Psoas muscle (tissue), 8 donors: ENCODE measurements around the gene VAV2. TPM values are rescaled to one million over a fixed set of nuclear protein-coding genes. Genes with fewer than 3 reads are reported as not detected.

Experiments used
- ATAC-seq, 4 donors: fragments of 200-7000 bp; cut with Tn5 transposase; one replicate each; pipeline ENCODE4 v1.9.1; 2020; ENCODE audit warnings: moderate library complexity in 3 of 4, mild to moderate bottlenecking in 2 of 4
- DNase-seq, 2 donors: peaks; one replicate each; pipeline ENCODE4 v3.0.0-alpha.2; 2020
- H3K27ac ChIP-seq: fragments of 200-600 bp; one replicate; pipeline ENCODE4 v1.8.0; 2022
- H3K27me3 ChIP-seq, 3 donors: fragments of 200-600 bp in 1 of 3; one replicate each; pipeline versions ENCODE4 v1.6.1 to v1.8.0; 2013 to 2022; ENCODE audit warnings: low read length in 2 of 3, mild to moderate bottlenecking in 2 of 3, moderate library complexity in 1 of 3; ENCODE audit not compliant: insufficient read depth in 3 of 3
- H3K36me3 ChIP-seq, 2 donors: fragments of 200-600 bp in 1 of 2; one replicate each; pipeline versions ENCODE4 v1.6.1 to v1.8.0; 2013 to 2022; ENCODE audit warnings: low read depth in 1 of 2, mild to moderate bottlenecking in 1 of 2, moderate library complexity in 1 of 2; ENCODE audit not compliant: insufficient read depth in 1 of 2
- H3K4me1 ChIP-seq: fragments of 200-600 bp; one replicate; pipeline ENCODE4 v1.8.0; 2022
- H3K4me3 ChIP-seq: fragments of 200-600 bp; one replicate; pipeline ENCODE4 v1.8.0; 2022; ENCODE audit warnings: mild to moderate bottlenecking
- H3K9me3 ChIP-seq: fragments of 200-600 bp; one replicate; pipeline ENCODE4 v1.8.0; 2022
- CTCF ChIP-seq: fragments of 200-600 bp; IDR thresholded peaks from one replicate; pipeline ENCODE4 v1.8.0; 2022; ENCODE audit warnings: antibody characterized with exemption
- whole genome bisulfite sequencing, 3 donors: extraction: QIAGEN DNeasy Blood & Tissue Kit; methylation state at CpG; one replicate each; pipeline versions ENCODE4 v1.1.6 to v1.1.7; 2013; 5-methylcytosine and 5-hydroxymethylcytosine counted together
- intact Hi-C, 2 donors: fragments of 100-400 bp; cut with DNase I; formaldehyde crosslinking; loops; one replicate each; pipeline versions ENCODE4 v1.11.0 to v1.14.2; 2022
- polyA plus RNA-seq, 3 donors: library from polyadenylated mRNA; stranded (reverse); fragments of 200-250 nt; gene quantifications; one replicate each; pipeline ENCODE4 v1.2.3, GENCODE V29; 2013
- total RNA-seq, 4 donors: library from RNA; stranded (reverse); fragmentation: NEBNext Ultra II Directional in 2 of 4; extraction: Animal tissue kit (Norgen Biotek cat#: 25700) in 2 of 4; gene quantifications; one replicate each; pipeline versions ENCODE4 v1.2.1 to v1.2.4, GENCODE V29; 2021 to 2023
- donor health status: healthy with polysubstance abuse.
- donor health status: DM: no; HTN: no; CAD: no; lungs with moderate emphysema.
- donor health status: Bipolar disorder and iron deficiency.
- donor health status: healthy.
- donor health status: DM: yes; HTN: yes; CAD: no.
- donor health status: DM: no; HTN: no; CAD: no.
- donor health status: DM: no; HTN: no; CAD: no.
- donor health status: DM: yes; HTN: yes; CAD: no.

VAV2 gene
- total and polyA plus RNA-seq, 7 donors = 0.70 to 2.9 (median 1.4) TPM

DNA sequence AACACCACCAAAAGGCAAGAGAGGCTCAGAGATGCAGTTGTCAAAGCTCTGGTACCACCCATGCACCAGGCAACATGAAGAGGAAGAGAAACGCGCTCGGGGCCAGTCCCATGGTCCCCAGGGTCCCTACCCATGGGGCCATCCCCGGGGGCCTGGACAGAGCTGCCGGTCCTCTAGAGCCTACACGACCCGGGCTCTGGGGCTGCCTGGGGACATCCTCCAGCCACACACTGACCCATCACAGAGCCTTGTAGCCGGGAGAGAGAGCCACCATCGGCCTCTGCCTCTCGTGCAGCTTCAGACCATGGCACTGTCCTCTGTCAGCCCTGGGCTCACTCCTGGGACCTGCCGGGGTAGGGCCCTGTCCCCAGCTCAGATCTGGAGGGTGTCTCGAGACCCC lies 23.7 kb downstream of the VAV2 start:
- H3K27ac ChIP-seq = no peak overlapping the region
- TF ChIP-seq CTCF = no peak
- no peak for ATAC-seq
- 81 to 87% (median 81%) methylated on average over 12 of the region's 12 CpGs for WGBS, 3 donors
- H3K27me3 ChIP-seq = peaks cover 0 to 4% (median 3%) of the 10 kb centered on the region in 3 donors
- intact Hi-C loops = no loop called here
- H3K36me3 ChIP-seq = no peaks in the 10 kb centered on the region
- no peaks in the 10 kb centered on the region for H3K4me1 ChIP-seq
- peak in 1 of 2 donors; percentile 42 for DNase-seq
- no peak overlapping the region for H3K4me3 ChIP-seq
- peaks cover 8% of the 10 kb centered on the region for H3K9me3 ChIP-seq

- DNase-seq (no peak), ATAC-seq (no peak)
- Histone ChIP-seq H3K36me3 (no peaks in the 10 kb centered on the region), H3K27me3 (peaks cover 0 to 6% (median 4%) of the 10 kb centered on the region in 3 donors), H3K27ac (no peak overlapping the region), H3K4me3 (no peak overlapping the region), H3K4me1 (no peaks in the 10 kb centered on the region), H3K9me3 (peaks cover 8% of the 10 kb centered on the region)
- intact Hi-C loops = no loop called here
- TF ChIP-seq CTCF = no peak
- 83 to 85% (median 84%) methylated on average over 7 of the region's 7 CpGs for WGBS, 3 donors
These were observed 24.9 kb downstream of the VAV2 start for GRCh38 chr9:133967024-133967741.

- intact Hi-C loops = no loop called here
- H3K27ac ChIP-seq = no peak overlapping the region
- 96 to 99% (median 99%) methylated on average over 2 of the region's 2 CpGs for WGBS, 3 donors
- H3K27me3 ChIP-seq = peaks cover 0 to 31% (median 4%) of the 10 kb centered on the region in 3 donors
- no peak for TF ChIP-seq CTCF
- peaks cover 8% of the 10 kb centered on the region for H3K9me3 ChIP-seq
- no peak for DNase-seq
- no peaks in the 10 kb centered on the region for H3K36me3 ChIP-seq
- H3K4me3 ChIP-seq = no peak overlapping the region
- no peak for ATAC-seq
- no peaks in the 10 kb centered on the region for H3K4me1 ChIP-seq
These were observed 27.7 kb downstream of the VAV2 start for GRCh38 chr9:133964463-133964862.

DNA sequence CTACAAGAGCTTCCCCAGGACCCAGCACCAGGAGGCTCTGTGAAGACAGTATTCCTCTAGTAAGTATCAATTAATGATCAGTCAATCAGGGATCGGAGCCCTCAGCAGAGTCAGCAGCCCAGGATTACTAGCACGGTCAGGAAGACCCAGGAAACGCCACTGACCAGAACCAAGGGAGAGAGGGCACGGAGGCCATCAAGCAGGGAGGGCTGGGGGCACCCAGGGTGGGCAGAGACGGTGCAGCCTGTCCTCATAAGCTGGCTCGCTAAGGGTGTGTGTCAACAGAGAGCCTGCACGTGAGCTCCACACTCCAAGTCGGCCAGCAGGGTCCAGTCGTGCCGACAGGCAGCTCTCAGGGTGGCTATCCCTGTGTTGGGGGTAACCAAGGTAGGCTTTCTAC lies 29.0 kb downstream of the VAV2 start:
- intact Hi-C loops = no loop called here
- TF ChIP-seq CTCF = no peak
- H3K4me1 ChIP-seq = no peaks in the 10 kb centered on the region
- DNase-seq (peak in 1 of 2 donors; percentile 30), ATAC-seq (no peak)
- peaks cover 8% of the 10 kb centered on the region for H3K9me3 ChIP-seq
- H3K4me3 ChIP-seq = no peak overlapping the region
- H3K27ac ChIP-seq = no peak overlapping the region
- H3K27me3 ChIP-seq = peaks cover 0 to 29% (median 4%) of the 10 kb centered on the region in 3 donors
- no peaks in the 10 kb centered on the region for H3K36me3 ChIP-seq
- 58 to 90% (median 73%) methylated on average over 10 of the region's 10 CpGs for WGBS, 3 donors

GRCh38 chr9:133962341-133962740 lies 29.8 kb downstream of the VAV2 start:
- no peak for TF ChIP-seq CTCF
- Histone ChIP-seq H3K4me1 (no peaks in the 10 kb centered on the region), H3K4me3 (no peak overlapping the region), H3K36me3 (no peaks in the 10 kb centered on the region), H3K27me3 (peaks cover 0 to 31% (median 4%) of the 10 kb centered on the region in 3 donors), H3K27ac (no peak overlapping the region), H3K9me3 (peaks cover 8% of the 10 kb centered on the region)
- ATAC-seq (no peak), DNase-seq (peak in 1 of 2 donors; percentile 8)
- intact Hi-C loops = no loop called here
- WGBS, 3 donors = 76 to 84% (median 79%) methylated on average over 7 of the region's 7 CpGs
